ENCODE data around the gene IFI30. TPM values are rescaled to one million over a fixed set of nuclear protein-coding genes. Genes with fewer than 3 reads are reported as not detected.
"Not testable (repeated sequence)": the region's sequence is repeated elsewhere in the genome, so short reads cannot be mapped to it uniquely, and the experiment has no call there.

Gene IFI30
- total and polyA plus RNA-seq, 5 donors, result 10.1 to 47.4 (median 34.4) TPM

DNA sequence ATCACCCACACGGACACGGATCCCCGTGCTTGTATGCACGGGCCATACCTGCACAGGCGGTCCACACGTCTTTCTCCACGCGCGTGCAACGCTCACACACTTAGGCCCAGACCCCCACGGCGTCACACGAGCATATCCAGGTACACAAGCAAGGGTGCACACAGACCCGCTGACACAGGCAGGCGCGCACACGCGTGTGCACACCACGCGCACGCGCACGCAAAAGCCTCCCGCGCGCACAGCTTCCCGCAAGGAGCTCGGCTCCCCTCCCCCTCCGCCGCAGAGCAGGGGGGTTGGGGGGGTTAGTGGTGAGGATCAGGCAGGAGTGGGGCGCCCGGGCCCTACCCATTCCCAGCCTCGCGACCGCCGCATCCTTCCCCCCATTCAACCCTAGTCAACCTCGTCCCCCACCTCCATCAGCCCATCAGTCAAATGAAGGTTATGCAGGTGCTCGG is 29.8 kb downstream of the IFI30 start:
- ATAC-seq, result peak; percentile 2 to 4
- peaks cover 5% of the 10 kb centered on the region for H3K4me1 ChIP-seq (ENCODE audit: control insufficient read depth, insufficient read depth, low read length)

GRCh38 chr19:18203863-18204393 is 30.3 kb downstream of the IFI30 start, which contains the start of gene RAB3A:
RAB3A (minus strand) TSS chr19:18204042; CDS start chr19:18202740, 1,302 bp downstream.
- under 1% methylated on average over 50 of the region's 50 CpGs for WGBS
- intact Hi-C loops (cut with DNase I), result loop anchor here in 3 of 4 donors (10.0 kb wide), 2 partner anchors 121 to 211 kb away; partner anchors contain the start of genes SSBP4 (in 2 of the 3) and LSM4 (in 1 of the 3)
- Histone ChIP-seq H3K4me1 (ENCODE audit: control insufficient read depth, insufficient read depth, low read length) (peaks cover 5% of the 10 kb centered on the region), H3K9me3 (ENCODE audit: control insufficient read depth, low read length) (no peaks in the 10 kb centered on the region), H3K27me3 (ENCODE audit: control insufficient read depth, insufficient read depth) (no peaks in the 10 kb centered on the region), H3K27ac (ENCODE audit: low read length) (peak within 1 kb of the TSS; percentile 95), H3K4me3 (ENCODE audit: low read length) (peak within 1 kb of the TSS; percentile 71)
- ATAC-seq, result peak; percentile 96
- DNase-seq, result peak; percentile 100

More for the DNA sequence above, 29.8 kb downstream of the IFI30 start:
- DNase-seq, result peak; percentile 55 to 89 (median 85)
- Histone ChIP-seq H3K27me3 (ENCODE audit: control insufficient read depth, insufficient read depth) (no peaks in the 10 kb centered on the region), H3K4me3 (ENCODE audit: low read length) (peak overlapping the region; percentile 60), H3K9me3 (ENCODE audit: control insufficient read depth, low read length) (no peaks in the 10 kb centered on the region), H3K27ac (ENCODE audit: low read length) (peak overlapping the region; percentile 45)
- WGBS, result under 1% methylated on average over 38 of the region's 38 CpGs
- intact Hi-C loops (cut with DNase I), result loop anchor here in 3 of 4 donors (10.0 kb wide), 2 partner anchors 121 to 211 kb away; partner anchors contain the start of genes SSBP4 (in 2 of the 3) and LSM4 (in 1 of the 3)

DNA sequence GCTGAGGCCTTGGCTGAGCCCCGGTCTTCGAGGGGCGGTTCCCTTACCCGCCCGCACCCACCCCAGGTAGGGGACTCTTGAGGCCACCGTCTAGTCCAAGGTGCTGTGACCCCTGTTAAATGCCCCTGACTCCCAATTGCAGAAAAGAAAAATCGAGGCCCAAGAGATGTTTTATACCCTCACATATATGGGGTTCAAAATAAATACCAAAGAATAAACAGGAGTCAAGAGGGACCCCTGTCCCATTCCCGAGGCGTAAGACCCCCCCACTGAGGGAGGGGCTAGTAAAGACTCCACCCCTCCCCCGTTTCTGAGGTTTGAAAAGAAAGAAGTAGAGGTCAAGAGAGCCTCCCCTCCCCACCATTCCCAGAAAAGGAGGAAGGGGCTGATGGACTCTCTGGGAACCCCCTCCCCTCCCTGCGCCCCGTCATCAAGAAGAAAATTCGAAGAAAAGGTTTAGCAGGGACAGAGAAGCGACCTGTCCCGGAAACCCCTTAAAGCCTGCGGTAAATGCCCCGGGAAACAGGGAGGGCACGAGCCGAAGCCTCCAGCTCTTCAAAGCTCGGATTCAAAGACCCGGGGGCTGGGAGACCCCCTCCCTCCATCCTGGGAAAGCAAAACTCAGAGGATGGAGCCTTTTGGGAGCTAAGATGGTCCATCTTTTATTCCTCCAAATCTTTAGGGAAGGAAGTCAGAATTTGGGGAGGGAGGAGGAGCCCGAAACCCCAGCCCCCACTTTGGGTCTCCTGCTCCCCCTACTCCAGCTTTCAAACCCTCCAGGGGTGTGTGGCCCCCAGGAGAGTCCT is 31.0 kb downstream of the IFI30 start:
- no peak for DNase-seq

GRCh38 chr19:18205200-18205892 is 31.7 kb downstream of the IFI30 start:
- WGBS, result 10% methylated on average over 36 of the region's 36 CpGs
- intact Hi-C loops (cut with DNase I), result loop anchor here in 3 of 4 donors (5.0 to 10.0 kb wide), 3 partner anchors 47 to 209 kb away; partner anchors contain the start of genes SSBP4 (in 2 of the 3) and LSM4 (in 1 of the 3)
- Histone ChIP-seq H3K4me1 (ENCODE audit: control insufficient read depth, insufficient read depth, low read length) (peaks cover 5% of the 10 kb centered on the region), H3K27ac (ENCODE audit: low read length) (peak overlapping the region; percentile 95), H3K27me3 (ENCODE audit: control insufficient read depth, insufficient read depth) (no peaks in the 10 kb centered on the region), H3K9me3 (ENCODE audit: control insufficient read depth, low read length) (no peaks in the 10 kb centered on the region), H3K4me3 (ENCODE audit: low read length) (peak overlapping the region; percentile 71)
- peak; percentile 86 to 95 (median 94) for DNase-seq
- peak; percentile 44 to 53 for ATAC-seq

More for the DNA sequence above, 31.0 kb downstream of the IFI30 start:
- intact Hi-C loops (cut with DNase I), result loop anchor here in 3 of 4 donors (5.0 to 10.0 kb wide), 3 partner anchors 48 to 210 kb away; partner anchors contain the start of genes SSBP4 (in 2 of the 3) and LSM4 (in 1 of the 3)
- H3K27me3 ChIP-seq (ENCODE audit: control insufficient read depth, insufficient read depth), result no peaks in the 10 kb centered on the region
- H3K27ac ChIP-seq (ENCODE audit: low read length), result peak overlapping the region; percentile 95
- under 1% methylated on average over 22 of the region's 22 CpGs for WGBS
- ATAC-seq, result peak; percentile 33 to 36
- no peaks in the 10 kb centered on the region for H3K9me3 ChIP-seq (ENCODE audit: control insufficient read depth, low read length)
- H3K4me3 ChIP-seq (ENCODE audit: low read length), result peak overlapping the region; percentile 71
- H3K4me1 ChIP-seq (ENCODE audit: control insufficient read depth, insufficient read depth, low read length), result peaks cover 5% of the 10 kb centered on the region

GRCh38 chr19:18206018-18206417 is 32.4 kb downstream of the IFI30 start:
- H3K9me3 ChIP-seq (ENCODE audit: control insufficient read depth, low read length), result no peaks in the 10 kb centered on the region
- WGBS, result 85% methylated on average over 12 of the region's 12 CpGs
- no peaks in the 10 kb centered on the region for H3K27me3 ChIP-seq (ENCODE audit: control insufficient read depth, insufficient read depth)
- no peak overlapping the region for H3K4me3 ChIP-seq (ENCODE audit: low read length)
- H3K27ac ChIP-seq (ENCODE audit: low read length), result peak overlapping the region; percentile 95
- intact Hi-C loops (cut with DNase I), result loop anchor here in 3 of 4 donors (5.0 to 10.0 kb wide), 3 partner anchors 46 to 209 kb away; partner anchors contain the start of genes SSBP4 (in 2 of the 3) and LSM4 (in 1 of the 3)
- ATAC-seq (no peak), DNase-seq (peak in 1 of 3 donors; percentile 56)
- peaks cover 5% of the 10 kb centered on the region for H3K4me1 ChIP-seq (ENCODE audit: control insufficient read depth, insufficient read depth, low read length)

- no peak overlapping the region for H3K4me3 ChIP-seq (ENCODE audit: low read length)
- H3K4me1 ChIP-seq (ENCODE audit: control insufficient read depth, insufficient read depth, low read length), result no peaks in the 10 kb centered on the region
- no peaks in the 10 kb centered on the region for H3K9me3 ChIP-seq (ENCODE audit: control insufficient read depth, low read length)
- intact Hi-C loops (cut with DNase I), result loop anchor here in 3 of 4 donors (2.0 to 10.0 kb wide), 4 partner anchors 42 to 206 kb away; partner anchors contain the start of genes SSBP4 (in 2 of the 3) and LSM4 (in 1 of the 3)
- DNase-seq (peak; percentile 73 to 87 (median 85)), ATAC-seq (no peak)
- no peaks in the 10 kb centered on the region for H3K27me3 ChIP-seq (ENCODE audit: control insufficient read depth, insufficient read depth)
- WGBS, result 13% methylated on average over 32 of the region's 32 CpGs
- H3K27ac ChIP-seq (ENCODE audit: low read length), result peak overlapping the region; percentile 8
These were observed 34.7 kb downstream of the IFI30 start for GRCh38 chr19:18208098-18208951.

DNA sequence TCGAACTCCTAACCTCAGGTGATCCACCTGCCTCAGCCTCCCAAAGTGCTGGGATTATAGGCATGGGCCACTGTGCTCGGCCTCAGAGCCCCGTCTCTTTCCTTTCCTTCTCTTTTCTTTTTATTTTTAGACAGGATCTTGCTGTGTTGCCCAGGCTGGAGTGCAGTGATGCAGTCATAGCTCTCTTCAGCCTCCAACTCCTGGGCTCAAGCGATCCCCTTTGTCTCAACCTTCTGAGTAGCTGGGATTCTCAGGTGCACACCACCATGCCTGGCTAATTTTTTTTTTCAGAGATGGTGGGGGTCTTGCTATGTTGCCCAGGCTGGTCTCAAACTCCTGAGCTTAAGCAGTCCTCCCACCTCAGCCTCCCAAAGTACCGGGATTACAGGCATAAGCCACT is 36.3 kb downstream of the IFI30 start:
- H3K9me3 ChIP-seq (ENCODE audit: control insufficient read depth, low read length); H3K4me1 ChIP-seq (ENCODE audit: control insufficient read depth, insufficient read depth, low read length); ATAC-seq; DNase-seq; H3K4me3 ChIP-seq (ENCODE audit: low read length); H3K27me3 ChIP-seq (ENCODE audit: control insufficient read depth, insufficient read depth); H3K27ac ChIP-seq (ENCODE audit: low read length): not testable (repeated sequence)
- WGBS, result 80% methylated on average over 5 of the region's 5 CpGs
- intact Hi-C loops (cut with DNase I), result loop anchor here (2.0 to 10.0 kb wide), 6 partner anchors 37 to 205 kb away; partner anchors contain the start of genes SSBP4 (in 2 of the 4) and LSM4 (in 1 of the 4)

GRCh38 chr19:18211683-18212082 is 38.1 kb downstream of the IFI30 start:
- no peaks in the 10 kb centered on the region for H3K4me1 ChIP-seq (ENCODE audit: control insufficient read depth, insufficient read depth, low read length)
- WGBS, result 84% methylated on average over 14 of the region's 14 CpGs
- intact Hi-C loops (cut with DNase I), result loop anchor here in 2 of 4 donors (5.0 to 10.0 kb wide), 3 partner anchors 36 to 193 kb away; no protein-coding TSS in a partner anchor
- H3K9me3 ChIP-seq (ENCODE audit: control insufficient read depth, low read length), result no peaks in the 10 kb centered on the region
- DNase-seq, result peak in 1 of 3 donors; percentile 32
- H3K27ac ChIP-seq (ENCODE audit: low read length), result no peak overlapping the region
- H3K4me3 ChIP-seq (ENCODE audit: low read length), result no peak overlapping the region
- H3K27me3 ChIP-seq (ENCODE audit: control insufficient read depth, insufficient read depth), result no peaks in the 10 kb centered on the region
- no peak for ATAC-seq

- intact Hi-C loops (cut with DNase I), result loop anchor here in 2 of 4 donors (5.0 to 10.0 kb wide), 3 partner anchors 32 to 190 kb away; no protein-coding TSS in a partner anchor
- Histone ChIP-seq H3K4me1 (ENCODE audit: control insufficient read depth, insufficient read depth, low read length) (no peaks in the 10 kb centered on the region), H3K9me3 (ENCODE audit: control insufficient read depth, low read length) (no peaks in the 10 kb centered on the region)
These were observed 41.3 kb downstream of the IFI30 start for GRCh38 chr19:18214779-18215433.

More at GRCh38 chr19:18214779-18215433, 41.3 kb downstream of the IFI30 start:
- 68% methylated on average over 7 of the region's 7 CpGs for WGBS
- no peak for ATAC-seq
- Histone ChIP-seq H3K4me3 (ENCODE audit: low read length) (no peak overlapping the region), H3K27ac (ENCODE audit: low read length) (no peak overlapping the region), H3K27me3 (ENCODE audit: control insufficient read depth, insufficient read depth) (no peaks in the 10 kb centered on the region)
- DNase-seq, result no peak
